Neural cell (in vitro differentiated cells): ENCODE data around the gene API5.

ENCODE experiments used
- EZH2 ChIP-seq: fragments of 200-600, 300-800 bp; shearing (Covaris generic), sonication (generic); IDR thresholded peaks from 2 replicates; pipeline ENCODE4 v1.6.1; 2014; ENCODE audit warnings: antibody characterized with exemption, low read length, borderline replicate concordance, mild to moderate bottlenecking; ENCODE audit not compliant: insufficient read depth, poor library complexity, severe bottlenecking
- POLR2AphosphoS5 ChIP-seq: IDR thresholded peaks from 2 replicates; pipeline ENCODE4 v1.6.1; 2012

DNA sequence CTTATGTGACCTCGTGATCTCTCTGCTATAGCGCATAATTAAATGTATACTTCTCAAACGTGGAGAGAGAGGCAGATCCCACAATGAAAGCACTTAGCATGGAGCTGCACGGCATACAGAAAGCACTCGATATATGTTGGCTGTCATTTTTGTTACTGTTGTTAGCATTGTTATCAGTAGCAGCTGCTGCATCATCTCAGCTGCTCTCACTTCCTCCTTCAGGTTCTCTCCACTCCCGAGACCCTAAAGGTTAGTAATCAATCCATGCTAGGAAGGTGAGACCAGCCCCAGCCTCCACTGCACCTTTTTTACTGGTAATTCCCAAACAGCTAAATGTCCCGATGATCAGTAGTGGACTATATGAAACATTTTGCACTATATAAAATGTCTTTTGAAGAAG lies 13.4 kb upstream of the API5 start:
- TF ChIP-seq POLR2AphosphoS5 (no peak), EZH2 (no peak)
